NCI-H2107 (cell line): ENCODE measurements around the gene PUM1.

Source experiments
- DNase-seq: peaks from one replicate; lab custom pipeline; 2025; lab: John Stamatoyannopoulos, UW

Gene PUM1

GRCh38 chr1:31029026-31029425 is 36.5 kb downstream of the PUM1 start:
- DNase-seq, result no peak

GRCh38 chr1:31027693-31028526 is 37.6 kb downstream of the PUM1 start:
- no peak for DNase-seq

DNA sequence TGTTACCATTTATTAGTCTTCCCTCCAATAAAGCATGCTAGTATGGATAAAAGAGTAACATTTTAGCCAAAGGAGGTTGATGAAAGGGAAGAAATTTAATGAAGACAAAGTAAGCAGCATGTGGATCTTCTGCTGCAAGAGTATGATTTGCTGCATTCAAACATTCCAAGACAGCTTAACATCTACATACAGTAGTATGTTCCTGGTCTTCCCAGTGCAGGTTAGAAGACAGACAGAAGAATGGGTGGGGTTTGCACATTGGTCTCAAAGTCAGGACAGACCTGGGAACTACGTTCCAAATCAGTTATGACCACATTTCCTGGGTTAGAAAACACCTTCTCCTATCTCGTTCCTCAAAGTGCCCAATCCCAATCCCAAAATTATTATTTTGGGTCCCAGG is 43.3 kb downstream of the PUM1 start:
- DNase-seq, result no peak

- DNase-seq, result no peak
These were observed 45.3 kb downstream of the PUM1 start for GRCh38 chr1:31020007-31020790.

DNA sequence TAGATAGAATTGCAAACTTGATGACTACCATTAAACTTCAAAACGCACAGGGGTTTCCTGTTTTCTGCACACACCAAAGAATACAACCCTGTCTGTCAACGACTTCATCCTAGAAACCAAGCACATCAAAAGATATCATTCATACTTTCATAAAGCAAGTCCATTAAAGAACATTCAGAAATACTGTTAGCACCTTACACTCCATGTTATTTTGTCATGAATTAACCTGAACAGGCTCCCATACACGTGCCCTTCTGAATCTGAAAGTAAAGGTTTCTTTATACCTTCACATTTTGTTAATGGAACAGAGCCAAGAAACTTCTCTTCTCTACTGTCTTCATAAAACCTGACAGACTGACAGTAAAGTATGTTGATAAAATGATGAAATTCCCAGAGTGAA is 46.1 kb downstream of the PUM1 start:
- no peak for DNase-seq

DNA sequence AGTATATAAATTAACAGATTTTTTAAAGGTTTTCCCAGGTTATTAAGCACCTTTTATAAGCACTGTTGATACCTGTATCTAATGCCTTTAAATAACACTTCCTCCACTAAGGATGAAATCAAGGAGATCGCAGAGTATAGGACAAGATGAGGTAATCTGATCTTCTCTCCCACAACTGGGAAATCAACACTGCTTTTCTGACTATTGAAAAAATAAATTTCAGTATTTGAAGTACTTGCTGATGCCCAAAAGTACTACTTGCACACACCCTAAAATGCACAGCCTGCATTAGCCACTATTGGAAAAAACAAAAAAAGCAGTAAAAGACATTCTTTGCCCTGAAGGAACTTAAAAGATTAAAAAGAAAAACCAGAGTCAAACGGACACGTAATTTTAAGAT is 48.6 kb downstream of the PUM1 start:
- DNase-seq, result no peak

- DNase-seq, result no peak
These were observed 52.2 kb downstream of the PUM1 start for GRCh38 chr1:31013187-31013864.

DNA sequence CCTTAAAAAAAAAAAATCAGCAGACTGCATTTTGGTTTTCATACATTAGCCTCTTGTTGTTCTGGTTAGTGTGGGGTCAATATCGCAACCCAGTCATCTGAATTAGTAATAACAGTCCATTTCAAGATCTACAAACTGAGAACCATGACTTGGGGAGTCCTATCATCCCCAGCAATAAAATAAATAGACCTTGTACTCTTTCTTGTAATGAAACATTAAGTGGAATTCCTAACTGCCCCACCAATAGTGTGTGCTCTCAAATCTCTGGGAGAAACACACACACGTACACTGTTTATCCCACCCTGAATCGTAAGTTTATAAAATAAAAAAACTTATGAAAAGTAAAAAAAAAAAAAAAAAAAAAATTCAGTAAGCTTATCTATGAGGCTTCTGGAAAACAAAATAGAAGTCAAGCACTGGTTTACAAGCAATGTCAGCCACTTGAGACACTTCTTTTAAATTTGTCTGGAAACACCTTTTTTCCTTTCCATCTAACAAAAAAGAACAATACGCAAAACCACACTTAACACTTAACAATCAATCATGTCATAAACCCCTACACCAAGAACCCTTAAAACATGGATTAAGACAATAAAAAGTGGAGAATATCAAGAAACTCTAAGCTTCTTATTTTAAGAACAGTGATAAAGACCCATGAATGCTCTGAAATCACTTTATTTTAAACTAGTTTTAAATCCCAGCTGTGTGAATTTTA is 53.1 kb downstream of the PUM1 start:
- no peak for DNase-seq

- no peak for DNase-seq
These were observed 53.8 kb downstream of the PUM1 start for GRCh38 chr1:31011719-31012118.

- no peak for DNase-seq
These were observed 55.2 kb downstream of the PUM1 start for GRCh38 chr1:31010086-31010989.

DNA sequence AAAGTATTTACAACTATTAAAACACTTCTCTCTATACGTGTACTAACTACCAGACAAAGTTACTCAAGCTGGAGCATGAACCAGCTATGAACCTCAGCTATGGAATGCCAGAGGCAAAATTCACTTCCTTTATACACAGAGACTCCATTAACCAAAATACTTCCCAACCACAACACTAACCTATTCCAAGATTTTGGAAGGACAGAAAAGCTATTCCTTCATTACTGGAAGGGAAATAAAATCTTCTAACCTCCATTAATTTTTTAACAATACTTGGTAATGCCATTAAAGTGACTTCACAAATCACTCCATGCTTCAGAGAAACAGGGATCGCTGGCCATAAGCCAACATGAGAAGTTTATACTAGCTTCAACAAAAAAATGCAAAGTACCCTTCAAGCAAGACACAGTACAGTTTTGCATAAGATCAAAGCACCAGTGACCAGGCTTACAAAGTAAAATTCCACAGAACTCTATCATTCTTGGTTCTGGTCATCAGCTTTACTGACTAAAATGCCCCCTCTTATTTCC is 58.0 kb downstream of the PUM1 start:
- no peak for DNase-seq

- DNase-seq, result no peak
These were observed 58.8 kb downstream of the PUM1 start for GRCh38 chr1:31006747-31007146.

DNA sequence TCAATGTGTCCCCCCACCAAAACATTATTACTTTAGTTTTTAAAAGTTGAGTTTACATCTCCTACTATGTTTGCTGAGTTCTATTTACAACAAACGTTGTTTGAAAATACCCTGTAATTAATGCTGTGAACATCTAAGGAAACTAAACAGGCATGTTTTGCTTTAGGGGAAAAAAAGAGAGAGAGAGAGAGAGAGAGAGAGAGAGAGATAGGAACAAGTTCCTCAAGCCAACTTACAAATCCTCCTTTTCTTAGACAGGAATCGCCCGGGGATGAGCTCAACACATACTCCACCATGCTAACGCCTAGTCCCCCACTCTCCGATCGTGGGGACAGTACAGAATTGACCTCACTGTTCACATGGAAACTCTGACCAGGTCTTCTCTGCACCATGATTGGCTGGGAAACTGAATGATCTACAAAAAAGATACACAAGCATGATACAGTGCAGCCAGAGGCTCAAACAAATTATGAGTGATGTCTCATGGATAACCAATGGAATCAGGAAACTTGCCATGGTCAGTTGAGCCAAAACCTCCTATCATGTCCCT is 59.8 kb downstream of the PUM1 start:
- no peak for DNase-seq

GRCh38 chr1:31005198-31005597 is 60.3 kb downstream of the PUM1 start:
- DNase-seq, result no peak

- no peak for DNase-seq
These were observed 61.3 kb downstream of the PUM1 start for GRCh38 chr1:31004231-31004621.

DNA sequence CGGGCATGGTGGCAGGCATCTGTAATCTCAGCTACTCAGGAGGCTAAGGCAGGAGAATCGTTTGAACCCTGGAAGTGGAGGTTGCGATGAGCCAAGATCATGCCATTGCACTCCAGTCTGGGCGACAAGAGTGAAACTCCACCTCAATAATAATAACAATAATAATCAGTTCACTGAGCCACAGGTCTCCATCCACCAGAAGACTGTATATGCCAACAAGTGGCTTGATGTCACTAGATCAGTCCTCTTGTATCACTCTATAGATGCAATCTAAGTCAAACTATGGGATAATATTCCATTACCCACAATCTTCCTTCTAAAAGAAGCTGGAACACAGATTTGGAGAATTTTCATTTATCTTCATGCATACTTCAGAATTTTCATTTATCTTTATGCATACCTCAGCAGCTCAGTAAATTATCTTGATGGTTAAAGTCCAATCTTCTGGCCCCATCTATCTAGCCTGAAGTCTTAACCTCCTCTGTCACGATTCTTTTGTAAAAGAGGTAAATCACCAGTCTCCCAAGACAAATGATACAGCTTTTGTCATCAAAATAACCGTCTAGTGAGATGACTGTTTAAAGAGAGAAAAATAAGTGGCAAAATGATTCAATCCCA is 61.8 kb downstream of the PUM1 start:
- DNase-seq, result no peak

DNA sequence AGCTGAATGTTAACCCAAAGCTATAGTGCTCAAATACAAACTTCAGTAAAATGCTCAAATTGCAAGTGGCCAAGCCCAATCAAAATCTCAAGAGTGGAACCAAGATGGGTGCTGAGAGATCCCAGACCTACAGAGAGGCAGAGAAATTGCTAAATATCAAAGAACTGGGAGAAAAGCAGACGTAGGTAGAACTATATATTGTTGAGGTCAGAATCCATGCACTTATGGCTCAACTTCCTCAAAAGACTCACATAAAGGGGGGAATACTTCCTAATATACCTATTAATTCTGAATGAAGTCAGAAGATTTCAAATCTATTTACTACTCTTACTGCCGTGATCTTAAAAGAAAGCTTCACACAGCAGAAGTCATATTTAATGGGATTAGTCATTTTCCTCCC is 65.2 kb downstream of the PUM1 start:
- no peak for DNase-seq

GRCh38 chr1:30998887-30999286 is 66.6 kb downstream of the PUM1 start:
- no peak for DNase-seq

DNA sequence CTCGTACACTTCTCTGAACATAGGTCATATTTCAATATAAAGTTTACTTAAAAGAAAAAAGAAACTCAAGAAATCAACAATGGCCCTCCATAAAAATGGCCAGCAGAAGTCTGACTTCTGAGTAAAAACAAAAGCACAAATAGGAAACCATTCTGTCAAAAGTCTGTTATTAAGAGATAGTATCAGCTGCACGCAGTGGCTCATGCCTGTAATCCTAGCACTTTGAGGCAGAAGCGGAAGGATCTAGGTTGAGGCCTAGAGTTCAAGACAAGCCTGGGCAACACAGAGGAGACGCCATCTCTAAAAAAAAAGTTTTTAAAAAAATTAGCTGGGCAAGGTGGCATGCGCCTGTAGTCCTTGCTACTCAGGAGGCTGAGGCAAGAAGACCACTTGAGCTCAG is 67.3 kb downstream of the PUM1 start:
- DNase-seq, result no peak

GRCh38 chr1:30997463-30998057 is 68.0 kb downstream of the PUM1 start:
- DNase-seq, result no peak
